Activated naive CD8-positive, alpha-beta T cell (primary cell): ENCODE results near the gene ANO7.

Experiments
- H3K27ac Mint-ChIP-seq: one replicate; pipeline ENCODE4 v1.8.0; 2021; ENCODE audit warnings: mixed read lengths
- H3K27me3 Mint-ChIP-seq: one replicate; pipeline ENCODE4 v1.8.0; 2021; ENCODE audit warnings: mixed read lengths
- H3K36me3 Mint-ChIP-seq: one replicate; pipeline ENCODE4 v1.8.0; 2021; ENCODE audit warnings: mixed read lengths
- H3K4me1 Mint-ChIP-seq: one replicate; pipeline ENCODE4 v1.8.0; 2021; ENCODE audit warnings: low read depth, mixed read lengths
- H3K4me3 Mint-ChIP-seq: one replicate; pipeline ENCODE4 v1.8.0; 2021; ENCODE audit warnings: mild to moderate bottlenecking, mixed read lengths
- H3K9me3 Mint-ChIP-seq: one replicate; pipeline ENCODE4 v1.8.0; 2021; ENCODE audit warnings: low read depth, mixed read lengths

ANO7 gene

GRCh38 chr2:241268716-241269445 lies 80.4 kb downstream of the ANO7 start:
- Mint-ChIP-seq H3K27ac (no peak overlapping the region), H3K27me3 (no peaks in the 10 kb centered on the region), H3K9me3 (no peaks in the 10 kb centered on the region), H3K36me3 (peaks cover 4% of the 10 kb centered on the region), H3K4me1 (peaks cover 42% of the 10 kb centered on the region), H3K4me3 (peak overlapping the region; percentile 13)

GRCh38 chr2:241269707-241270520 lies 81.4 kb downstream of the ANO7 start:
- H3K9me3 Mint-ChIP-seq = peaks cover under 1% of the 10 kb centered on the region
- peaks cover 44% of the 10 kb centered on the region for H3K4me1 Mint-ChIP-seq
- peaks cover 5% of the 10 kb centered on the region for H3K36me3 Mint-ChIP-seq
- H3K4me3 Mint-ChIP-seq = no peak overlapping the region
- H3K27ac Mint-ChIP-seq = no peak overlapping the region
- no peaks in the 10 kb centered on the region for H3K27me3 Mint-ChIP-seq

- Mint-ChIP-seq H3K9me3 (peaks cover 6% of the 10 kb centered on the region), H3K27me3 (no peaks in the 10 kb centered on the region), H3K36me3 (peaks cover 9% of the 10 kb centered on the region), H3K4me1 (peaks cover 47% of the 10 kb centered on the region), H3K27ac (peak overlapping the region; percentile 50), H3K4me3 (peak overlapping the region; percentile 96)
Measured at GRCh38 chr2:241270531-241270930, 82.1 kb downstream of the ANO7 start.

GRCh38 chr2:241271706-241272302 lies 83.3 kb downstream of the ANO7 start:
- Mint-ChIP-seq H3K36me3 (peaks cover 9% of the 10 kb centered on the region), H3K27ac (peak overlapping the region; percentile 82), H3K9me3 (peaks cover 7% of the 10 kb centered on the region), H3K27me3 (no peaks in the 10 kb centered on the region), H3K4me1 (peaks cover 47% of the 10 kb centered on the region), H3K4me3 (peak overlapping the region; percentile 96)

GRCh38 chr2:241272303-241273209 lies 84.1 kb downstream of the ANO7 start:
- Mint-ChIP-seq H3K27ac (peak overlapping the region; percentile 41), H3K9me3 (peaks cover 7% of the 10 kb centered on the region), H3K4me1 (peaks cover 49% of the 10 kb centered on the region), H3K36me3 (peaks cover 9% of the 10 kb centered on the region), H3K4me3 (peak overlapping the region; percentile 76), H3K27me3 (no peaks in the 10 kb centered on the region)

- peaks cover 9% of the 10 kb centered on the region for H3K36me3 Mint-ChIP-seq
- H3K4me1 Mint-ChIP-seq = peaks cover 43% of the 10 kb centered on the region
- H3K27me3 Mint-ChIP-seq = no peaks in the 10 kb centered on the region
- peak overlapping the region; percentile 41 for H3K27ac Mint-ChIP-seq
- H3K9me3 Mint-ChIP-seq = peaks cover 7% of the 10 kb centered on the region
- peak overlapping the region; percentile 76 for H3K4me3 Mint-ChIP-seq
Measured at GRCh38 chr2:241273210-241274020, 84.9 kb downstream of the ANO7 start.

GRCh38 chr2:241274127-241274526 lies 85.7 kb downstream of the ANO7 start:
- no peak overlapping the region for H3K27ac Mint-ChIP-seq
- peaks cover 39% of the 10 kb centered on the region for H3K4me1 Mint-ChIP-seq
- peaks cover 7% of the 10 kb centered on the region for H3K9me3 Mint-ChIP-seq
- H3K27me3 Mint-ChIP-seq = no peaks in the 10 kb centered on the region
- peak overlapping the region; percentile 18 for H3K4me3 Mint-ChIP-seq
- peaks cover 9% of the 10 kb centered on the region for H3K36me3 Mint-ChIP-seq
